HG03196 (cell line): ENCODE measurements around the gene AKAP17A.
"Not testable (repeated sequence)": the region's sequence is repeated elsewhere in the genome, so short reads cannot be mapped to it uniquely, and the experiment has no call there.

Source experiments
- ATAC-seq: cut with Tn5 transposase; IDR thresholded peaks from one replicate; pipeline ENCODE4 v1.9.1; 2021; ENCODE audit not compliant: unreplicated experiment

AKAP17A gene

DNA sequence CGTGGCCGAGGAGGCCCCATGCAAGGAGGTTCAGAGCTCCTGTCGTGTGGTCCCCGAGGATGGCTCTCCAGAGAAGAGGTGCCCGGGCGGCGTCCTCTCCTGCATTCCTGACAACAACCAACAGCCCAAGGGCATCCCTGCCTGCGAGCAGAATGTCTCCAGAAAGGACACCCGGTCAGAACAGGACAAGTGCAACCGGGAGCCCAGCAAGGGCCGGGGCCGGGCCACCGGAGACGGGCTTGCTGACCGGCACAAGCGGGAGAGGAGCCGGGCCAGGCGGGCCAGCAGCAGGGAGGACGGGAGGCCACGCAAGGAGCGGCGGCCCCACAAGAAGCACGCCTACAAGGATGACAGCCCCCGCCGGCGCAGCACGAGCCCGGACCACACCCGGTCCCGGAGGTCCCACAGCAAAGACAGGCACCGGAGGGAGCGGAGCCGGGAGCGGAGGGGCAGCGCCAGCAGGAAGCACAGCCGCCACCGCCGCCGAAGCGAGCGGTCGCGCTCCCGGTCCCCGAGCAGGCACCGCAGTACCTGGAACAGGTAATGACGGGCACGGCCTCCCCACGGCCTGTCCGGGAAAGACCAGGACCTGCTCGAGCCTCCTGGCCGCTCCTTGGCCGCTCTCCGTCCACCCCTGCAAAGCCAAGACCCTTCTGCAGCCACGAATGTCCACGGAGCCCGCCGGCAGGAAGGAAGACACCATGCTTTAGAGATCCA is 9.8 kb downstream of the AKAP17A start:
- no peak for ATAC-seq

GRCh38 chrX:1601768-1602085 is 10.3 kb downstream of the AKAP17A start:
- no peak for ATAC-seq

DNA sequence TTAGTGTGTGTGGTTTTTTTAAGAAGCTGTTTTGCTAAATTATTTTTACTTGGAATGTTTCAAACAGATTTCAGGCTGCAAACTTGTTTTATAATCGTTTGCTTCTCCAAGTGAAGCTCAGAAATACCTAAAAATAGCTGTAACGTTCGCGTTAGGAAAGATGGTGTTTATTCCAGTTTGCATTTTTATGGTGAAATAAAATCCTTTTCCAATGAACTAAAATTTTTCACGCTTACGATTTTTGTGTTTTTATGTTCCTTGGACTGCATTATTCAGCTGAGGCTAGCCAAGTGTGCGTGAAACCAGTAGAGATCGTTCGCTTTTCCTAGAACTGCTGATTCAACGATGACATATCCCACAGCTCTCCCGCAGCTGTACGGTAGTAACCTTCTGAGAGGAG is 10.9 kb downstream of the AKAP17A start:
- no peak for ATAC-seq

DNA sequence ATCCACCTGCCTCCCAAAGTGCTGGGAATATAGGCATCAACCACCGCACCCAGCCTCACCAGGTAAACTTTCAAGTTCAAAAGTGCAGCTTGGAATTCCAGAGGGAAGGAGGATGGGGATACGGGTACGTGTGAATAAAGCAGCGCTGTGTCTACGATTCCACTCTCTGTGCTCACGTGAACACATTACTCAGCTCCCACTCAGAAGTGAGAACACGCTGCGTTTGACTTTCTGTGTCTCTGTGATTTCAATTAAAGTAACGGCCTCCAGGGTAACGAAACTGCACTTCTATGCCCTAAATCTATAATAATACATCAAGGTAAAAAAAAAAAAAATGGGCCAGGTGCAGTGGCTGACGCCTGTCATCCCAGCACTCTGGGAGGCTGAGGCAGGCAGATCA is 15.1 kb downstream of the AKAP17A start:
- ATAC-seq: no peak

DNA sequence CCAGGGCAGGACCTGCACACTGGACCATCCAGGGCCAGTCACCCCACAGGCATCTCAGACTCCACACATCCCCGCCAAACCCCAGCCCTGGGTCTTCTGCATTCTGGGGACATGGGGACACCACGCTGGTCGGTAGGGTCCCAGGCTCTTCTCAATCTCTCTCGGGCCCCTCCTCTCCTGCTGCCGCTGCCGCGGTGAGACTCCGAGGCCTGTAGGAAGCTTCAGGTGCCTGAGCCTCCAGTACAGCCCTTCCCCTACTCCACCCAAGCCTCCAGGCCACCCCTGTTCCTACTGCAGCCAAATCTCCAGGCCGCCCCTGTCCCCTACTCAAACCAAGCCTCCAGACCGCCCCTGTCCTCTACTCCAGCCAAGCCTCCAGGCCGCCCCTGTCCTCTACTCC is 17.9 kb downstream of the AKAP17A start:
- ATAC-seq: no peak

GRCh38 chrX:1609762-1610161 is 18.4 kb downstream of the AKAP17A start:
- no peak for ATAC-seq

GRCh38 chrX:1610166-1610565 is 18.8 kb downstream of the AKAP17A start:
- no peak for ATAC-seq

DNA sequence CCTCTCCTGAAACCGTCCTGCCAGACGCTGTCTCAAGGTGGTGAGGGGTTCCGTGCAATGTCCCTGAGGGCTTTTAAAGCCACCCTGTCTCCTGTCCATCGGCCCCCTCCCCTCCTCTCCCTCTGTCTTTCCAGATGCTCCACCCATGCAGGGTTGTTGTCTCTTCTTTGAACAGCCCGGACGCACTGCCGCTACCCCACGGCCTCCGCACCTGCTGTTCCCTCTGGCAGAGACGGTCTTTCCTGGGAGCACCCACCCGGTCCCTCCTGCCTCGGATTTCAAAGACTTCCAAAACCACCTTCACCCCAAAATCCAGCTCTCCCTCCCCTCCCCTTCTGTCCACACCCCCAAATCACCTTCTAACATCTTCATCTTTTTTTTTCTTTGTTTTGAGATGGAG is 19.3 kb downstream of the AKAP17A start:
- ATAC-seq: no peak

DNA sequence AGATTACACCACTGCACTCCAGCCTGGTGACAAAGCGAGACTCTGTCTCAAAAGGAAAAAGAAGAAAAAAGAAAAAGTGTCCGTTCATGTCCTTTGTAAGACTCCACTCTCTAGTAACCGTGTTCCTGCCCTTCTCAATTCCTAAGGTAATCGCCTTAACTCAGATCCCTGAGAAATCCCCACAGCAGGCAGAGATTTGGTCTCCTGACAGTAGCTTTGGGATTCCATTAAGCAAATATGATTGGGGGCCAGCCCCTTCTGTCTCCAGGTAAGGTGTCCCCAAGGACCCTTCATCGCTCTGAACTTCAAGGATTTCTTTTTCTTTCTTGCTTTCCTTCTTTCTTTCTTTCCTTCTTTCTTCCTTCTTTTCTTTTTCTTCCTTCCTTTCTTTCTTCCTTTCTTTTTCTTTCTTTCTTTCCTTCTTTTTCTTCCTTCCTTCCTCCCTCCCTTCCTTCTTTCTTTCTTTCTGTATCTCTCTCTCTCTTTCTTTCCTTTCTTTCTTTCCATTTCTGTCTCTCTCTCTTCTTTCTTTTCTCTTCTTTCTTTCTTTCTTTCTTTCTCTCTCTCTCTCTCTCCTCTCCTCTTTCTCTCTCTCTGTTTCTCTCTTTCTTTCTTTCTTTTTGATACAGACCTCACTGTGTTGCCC is 21.4 kb downstream of the AKAP17A start:
- ATAC-seq: no peak

DNA sequence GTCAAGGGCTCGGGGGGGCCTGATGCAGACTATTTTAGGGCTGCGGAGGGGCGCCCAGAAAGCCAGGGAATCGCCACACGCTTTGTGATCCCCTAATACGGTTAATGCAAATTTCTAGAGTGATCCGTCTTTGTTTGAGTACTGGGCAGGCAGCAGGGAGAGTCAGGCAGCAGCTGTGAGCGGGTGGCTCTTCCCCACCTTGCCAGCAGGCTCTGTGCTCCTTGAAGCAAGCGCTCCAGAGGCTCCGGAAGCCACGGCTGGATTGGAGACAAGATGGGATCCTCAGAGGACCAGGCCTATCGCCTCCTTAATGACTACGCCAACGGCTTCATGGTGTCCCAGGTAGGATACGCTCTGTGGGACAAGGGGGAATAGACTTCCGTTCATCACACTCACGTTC is 23.5 kb downstream of the AKAP17A start, which contains the start of gene ASMT:
Gene ASMT (plus strand): TSS at position 133 of the 400 bp plus-strand sequence. CDS start 141 bp downstream, at position 274.
- ATAC-seq: no peak

- no peak for ATAC-seq
Measured at GRCh38 chrX:1618689-1619088, 27.3 kb downstream of the AKAP17A start.

DNA sequence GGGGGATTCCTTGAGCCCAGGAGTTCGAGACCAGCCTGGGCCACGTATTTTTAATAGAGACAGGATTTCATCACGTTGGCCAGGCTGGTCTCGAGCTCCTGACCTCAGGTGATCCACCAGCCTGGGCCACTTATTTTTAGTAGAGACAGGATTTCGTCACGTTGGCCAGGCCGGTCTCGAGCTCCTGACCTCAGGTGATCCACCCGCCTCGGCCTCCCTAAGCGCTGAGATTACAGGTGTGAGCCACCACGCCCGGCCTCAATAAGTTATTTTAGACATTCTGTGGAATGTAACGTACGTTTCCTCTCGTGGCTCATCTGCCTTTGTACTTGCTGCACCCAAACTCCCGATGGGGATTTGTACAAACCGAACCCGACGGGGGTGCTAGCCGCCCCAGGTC is 32.3 kb downstream of the AKAP17A start:
- ATAC-seq: no peak

- not testable (repeated sequence) for ATAC-seq
Measured at GRCh38 chrX:1624158-1624860, 32.9 kb downstream of the AKAP17A start.

GRCh38 chrX:1624861-1625215 is 33.4 kb downstream of the AKAP17A start:
- not testable (repeated sequence) for ATAC-seq

GRCh38 chrX:1629244-1629643 is 37.8 kb downstream of the AKAP17A start:
- ATAC-seq: no peak

DNA sequence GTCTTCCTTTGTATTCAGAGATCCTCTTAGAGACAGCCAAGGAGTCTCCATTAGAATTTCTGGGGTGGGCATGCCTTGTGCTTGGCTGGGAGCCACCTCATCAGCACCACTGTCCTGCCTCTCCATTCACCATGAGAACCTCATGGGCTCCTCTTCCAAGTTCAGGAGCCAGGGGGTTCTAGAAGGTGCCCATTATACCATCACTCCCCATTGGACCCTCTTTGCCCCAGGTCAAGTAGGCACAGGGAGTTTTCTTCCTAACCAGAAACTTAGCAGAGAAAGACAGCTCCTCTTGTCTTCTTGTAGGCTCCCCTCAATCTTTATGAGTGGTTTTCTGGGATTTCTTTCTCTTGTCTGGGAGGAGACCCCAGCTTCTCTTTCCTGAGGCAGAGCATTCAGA is 54.6 kb downstream of the AKAP17A start:
- ATAC-seq: no peak

- ATAC-seq: no peak
Measured at GRCh38 chrX:1649621-1650020, 58.2 kb downstream of the AKAP17A start.
